ENCODE measurements around the gene ARL14.

Gene ARL14

GRCh38 chr3:160665784-160666526, 11.0 kb upstream of the ARL14 start:
- Mint-ChIP-seq H3K27ac (peak overlapping the region; percentile 94), H3K4me1 (peaks cover 51% of the 10 kb centered on the region), H3K36me3 (no peaks in the 10 kb centered on the region), H3K27me3 (no peaks in the 10 kb centered on the region), H3K9me3 (peaks cover 4% of the 10 kb centered on the region), H3K4me3 (peak overlapping the region; percentile 74)
- ATAC-seq, result peak; percentile 91

GRCh38 chr3:160667452-160667851, 9.5 kb upstream of the ARL14 start:
- Mint-ChIP-seq H3K4me1 (peaks cover 61% of the 10 kb centered on the region), H3K36me3 (no peaks in the 10 kb centered on the region), H3K4me3 (no peak overlapping the region), H3K9me3 (peaks cover 4% of the 10 kb centered on the region), H3K27ac (peak overlapping the region; percentile 94), H3K27me3 (no peaks in the 10 kb centered on the region)
- ATAC-seq, result no peak

- Mint-ChIP-seq H3K27me3 (no peaks in the 10 kb centered on the region), H3K9me3 (peaks cover 4% of the 10 kb centered on the region), H3K27ac (peak overlapping the region; percentile 94), H3K4me3 (no peak overlapping the region), H3K36me3 (no peaks in the 10 kb centered on the region), H3K4me1 (peaks cover 61% of the 10 kb centered on the region)
- no peak for ATAC-seq
These were observed 8.5 kb upstream of the ARL14 start for GRCh38 chr3:160668454-160668853.

- peak; percentile 84 for ATAC-seq
- peak overlapping the region; percentile 26 for H3K4me3 Mint-ChIP-seq
- H3K27me3 Mint-ChIP-seq, result no peaks in the 10 kb centered on the region
- no peaks in the 10 kb centered on the region for H3K9me3 Mint-ChIP-seq
- peaks cover 41% of the 10 kb centered on the region for H3K4me1 Mint-ChIP-seq
- H3K27ac Mint-ChIP-seq, result peak overlapping the region; percentile 81
- H3K36me3 Mint-ChIP-seq, result no peaks in the 10 kb centered on the region
These were observed 5.7 kb upstream of the ARL14 start for GRCh38 chr3:160671231-160671630.

- Mint-ChIP-seq H3K27ac (peak overlapping the region; percentile 81), H3K4me3 (no peak overlapping the region), H3K27me3 (no peaks in the 10 kb centered on the region), H3K36me3 (no peaks in the 10 kb centered on the region), H3K4me1 (peaks cover 34% of the 10 kb centered on the region), H3K9me3 (no peaks in the 10 kb centered on the region)
- ATAC-seq, result peak; percentile 52
These were observed 5.0 kb upstream of the ARL14 start for GRCh38 chr3:160671995-160672394.

GRCh38 chr3:160673188-160673587, 3.8 kb upstream of the ARL14 start:
- H3K4me3 Mint-ChIP-seq, result no peak overlapping the region
- peaks cover 22% of the 10 kb centered on the region for H3K4me1 Mint-ChIP-seq
- H3K27ac Mint-ChIP-seq, result no peak overlapping the region
- H3K27me3 Mint-ChIP-seq, result no peaks in the 10 kb centered on the region
- no peaks in the 10 kb centered on the region for H3K36me3 Mint-ChIP-seq
- ATAC-seq, result no peak
- no peaks in the 10 kb centered on the region for H3K9me3 Mint-ChIP-seq

- Mint-ChIP-seq H3K9me3 (no peaks in the 10 kb centered on the region), H3K36me3 (no peaks in the 10 kb centered on the region), H3K27ac (no peak overlapping the region), H3K4me3 (no peak overlapping the region), H3K27me3 (no peaks in the 10 kb centered on the region), H3K4me1 (peaks cover 14% of the 10 kb centered on the region)
- ATAC-seq, result no peak
These were observed 1.3 kb upstream of the ARL14 start for GRCh38 chr3:160675566-160676124.

GRCh38 chr3:160677459-160677881, 510 bp downstream of the ARL14 start:
- H3K27ac Mint-ChIP-seq, result peak overlapping the region; percentile 40
- no peak for ATAC-seq
- no peaks in the 10 kb centered on the region for H3K4me1 Mint-ChIP-seq
- H3K27me3 Mint-ChIP-seq, result no peaks in the 10 kb centered on the region
- no peaks in the 10 kb centered on the region for H3K9me3 Mint-ChIP-seq
- H3K36me3 Mint-ChIP-seq, result no peaks in the 10 kb centered on the region
- no peak overlapping the region for H3K4me3 Mint-ChIP-seq

- no peak overlapping the region for H3K27ac Mint-ChIP-seq
- no peaks in the 10 kb centered on the region for H3K27me3 Mint-ChIP-seq
- H3K4me3 Mint-ChIP-seq, result no peak overlapping the region
These were observed 1.4 kb downstream of the ARL14 start for GRCh38 chr3:160678292-160678842.

GRCh38 chr3:160684368-160684740, 7.4 kb downstream of the ARL14 start:
- Mint-ChIP-seq H3K36me3 (no peaks in the 10 kb centered on the region), H3K27me3 (no peaks in the 10 kb centered on the region), H3K4me3 (no peak overlapping the region), H3K9me3 (peaks cover 4% of the 10 kb centered on the region), H3K4me1 (no peaks in the 10 kb centered on the region), H3K27ac (no peak overlapping the region)
- no peak for ATAC-seq

More at GRCh38 chr3:160678292-160678842, 1.4 kb downstream of the ARL14 start:
- no peaks in the 10 kb centered on the region for H3K36me3 Mint-ChIP-seq
- no peak for ATAC-seq
- no peaks in the 10 kb centered on the region for H3K4me1 Mint-ChIP-seq
- H3K9me3 Mint-ChIP-seq, result no peaks in the 10 kb centered on the region

- ATAC-seq, result no peak
- H3K36me3 Mint-ChIP-seq, result no peaks in the 10 kb centered on the region
- no peaks in the 10 kb centered on the region for H3K27me3 Mint-ChIP-seq
- H3K4me1 Mint-ChIP-seq, result no peaks in the 10 kb centered on the region
- no peak overlapping the region for H3K4me3 Mint-ChIP-seq
- peaks cover 4% of the 10 kb centered on the region for H3K9me3 Mint-ChIP-seq
- H3K27ac Mint-ChIP-seq, result no peak overlapping the region
These were observed 8.3 kb downstream of the ARL14 start for GRCh38 chr3:160685144-160685766.

- Mint-ChIP-seq H3K4me1 (no peaks in the 10 kb centered on the region), H3K9me3 (peaks cover 4% of the 10 kb centered on the region), H3K27ac (no peak overlapping the region), H3K27me3 (no peaks in the 10 kb centered on the region), H3K4me3 (no peak overlapping the region), H3K36me3 (no peaks in the 10 kb centered on the region)
- ATAC-seq, result no peak
These were observed 10.1 kb downstream of the ARL14 start for GRCh38 chr3:160686955-160687535.

- Mint-ChIP-seq H3K9me3 (no peaks in the 10 kb centered on the region), H3K27me3 (no peaks in the 10 kb centered on the region), H3K36me3 (no peaks in the 10 kb centered on the region), H3K27ac (no peak overlapping the region), H3K4me1 (peaks cover 8% of the 10 kb centered on the region), H3K4me3 (no peak overlapping the region)
- ATAC-seq, result no peak
These were observed 14.2 kb downstream of the ARL14 start for GRCh38 chr3:160691151-160691550.

GRCh38 chr3:160691962-160692361, 15.0 kb downstream of the ARL14 start:
- Mint-ChIP-seq H3K4me1 (peaks cover 8% of the 10 kb centered on the region), H3K27ac (no peak overlapping the region), H3K27me3 (no peaks in the 10 kb centered on the region), H3K36me3 (no peaks in the 10 kb centered on the region), H3K4me3 (no peak overlapping the region), H3K9me3 (no peaks in the 10 kb centered on the region)
- ATAC-seq, result no peak

- Mint-ChIP-seq H3K4me1 (peaks cover 14% of the 10 kb centered on the region), H3K9me3 (no peaks in the 10 kb centered on the region), H3K27me3 (no peaks in the 10 kb centered on the region), H3K4me3 (no peak overlapping the region), H3K27ac (peak overlapping the region; percentile 7), H3K36me3 (no peaks in the 10 kb centered on the region)
- no peak for ATAC-seq
These were observed 16.2 kb downstream of the ARL14 start for GRCh38 chr3:160693191-160693590.

Measured in stimulated activated memory B cell treated with anti-CD40 and anti-IgM and Interleukin-4, amounts not matched to agents 10 μg/mL and 1 μg/mL and 100 μg/mL, for 72 hours (primary cell).